Measurements from ENCODE around the gene RHOB.
"Not testable (repeated sequence)": the region's sequence is repeated elsewhere in the genome, so short reads cannot be mapped to it uniquely, and the experiment has no call there.

Gene RHOB

DNA sequence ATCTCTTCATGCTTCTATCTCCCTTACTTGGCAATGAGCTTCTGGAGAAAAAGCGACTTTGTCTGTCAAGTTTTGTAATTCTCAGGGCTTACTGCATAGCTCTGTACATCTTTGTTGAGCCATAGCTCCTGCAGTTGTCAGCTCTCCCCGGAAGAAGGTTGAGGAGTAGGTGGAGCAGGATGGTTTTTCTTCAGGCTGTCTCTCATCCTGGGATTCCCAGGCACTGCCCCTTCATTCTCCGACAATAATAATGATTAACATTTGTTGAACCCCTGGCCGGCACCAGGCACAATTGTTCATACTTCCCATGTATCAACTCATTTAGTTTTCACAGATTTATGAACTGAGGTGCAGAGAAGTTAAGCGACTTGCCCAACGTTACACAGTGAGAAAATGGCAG, 23.5 kb upstream of the RHOB start:
- no peak for DNase-seq

DNA sequence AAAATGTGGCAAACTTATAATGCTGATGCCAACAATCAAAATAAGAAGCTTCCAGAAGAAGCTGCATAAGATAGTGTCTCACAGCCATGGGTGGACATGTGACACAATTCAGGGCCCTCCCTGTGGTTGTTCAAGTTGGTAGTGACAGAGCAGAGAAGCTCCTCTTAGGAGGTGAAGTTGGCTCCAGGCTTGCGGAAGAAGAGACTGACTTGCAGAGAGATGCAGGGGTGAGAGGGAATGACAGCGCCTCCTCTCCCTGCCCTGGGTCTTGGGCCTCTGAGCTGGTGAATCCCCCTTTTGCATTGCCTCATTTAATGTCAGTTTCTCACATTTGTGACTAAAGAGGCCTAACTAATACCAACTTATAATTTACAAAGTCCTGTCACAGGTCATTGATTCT, 23.0 kb upstream of the RHOB start:
- DNase-seq = no peak

DNA sequence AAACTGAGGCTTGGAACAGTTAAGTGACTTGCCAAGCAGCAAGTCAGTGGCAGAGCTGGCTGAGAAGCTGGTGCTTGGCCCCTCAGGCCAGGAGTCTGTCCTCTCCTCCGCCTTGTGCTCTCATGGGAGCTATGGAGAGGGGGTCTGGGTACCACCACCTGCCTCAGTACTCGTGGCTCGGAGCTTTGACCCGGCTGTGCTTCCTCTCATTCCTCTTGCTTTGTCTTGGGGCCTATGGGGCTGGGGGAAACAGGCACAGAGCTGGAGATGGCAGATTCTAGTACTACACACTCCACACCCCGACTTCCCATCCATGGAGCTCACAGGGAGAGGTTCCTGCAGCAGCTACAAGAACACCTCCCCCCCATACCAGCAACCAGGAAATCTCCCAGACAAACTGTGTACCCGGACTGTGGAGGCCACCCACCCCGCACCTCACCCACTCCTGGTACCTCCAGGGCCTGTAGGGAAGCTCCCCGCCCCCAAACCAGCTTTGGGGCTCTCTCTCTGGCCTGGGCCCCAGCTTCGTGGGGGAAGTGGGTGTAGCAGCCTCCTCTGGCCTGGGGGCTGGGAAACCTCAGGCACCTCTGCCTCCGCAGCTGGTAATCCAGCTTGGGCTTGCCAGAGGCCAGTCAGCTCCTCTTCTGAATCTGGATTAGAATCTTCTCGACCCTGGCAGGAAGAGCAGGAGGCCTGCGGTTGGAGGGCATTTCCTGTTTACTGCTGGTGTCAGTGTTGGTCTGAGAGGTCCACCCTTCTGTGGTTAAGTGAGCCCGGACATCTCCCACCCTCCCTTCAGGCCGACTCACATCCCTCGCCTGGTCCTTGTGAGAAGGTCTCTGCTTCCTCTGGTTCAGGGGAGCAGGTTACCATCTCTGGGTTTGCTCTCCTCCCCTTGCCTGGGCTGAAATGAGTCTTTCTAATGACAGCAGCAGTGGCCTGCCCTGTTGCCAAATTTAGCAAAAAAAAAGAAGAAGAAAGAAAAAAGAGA, 22.3 kb upstream of the RHOB start:
- DNase-seq = peak; percentile 44 to 48

DNA sequence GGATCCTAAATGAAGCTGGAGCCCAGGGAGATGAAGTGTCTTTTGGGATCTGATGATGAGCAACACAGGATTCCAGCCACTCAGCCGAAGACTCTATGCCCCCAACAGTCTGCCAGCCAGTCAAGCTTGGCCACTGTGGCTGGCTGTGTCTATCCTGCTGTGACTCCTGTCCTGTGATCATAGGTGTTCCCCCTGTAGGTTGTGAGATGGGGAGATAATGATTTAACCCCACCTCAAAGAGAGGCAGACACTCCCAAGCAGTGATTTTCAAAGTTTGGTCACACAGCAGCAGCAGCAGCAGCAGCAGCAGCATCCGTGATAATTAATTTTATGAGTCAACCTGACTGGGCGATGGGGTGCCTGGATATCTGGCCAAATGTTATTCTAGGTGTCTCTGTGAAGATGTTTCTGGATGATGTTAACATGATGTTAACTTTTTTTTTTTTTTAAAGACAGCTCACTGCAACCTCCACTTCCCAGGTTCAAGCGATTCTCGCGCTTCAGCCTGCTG, 21.4 kb upstream of the RHOB start:
- no peak for DNase-seq

DNA sequence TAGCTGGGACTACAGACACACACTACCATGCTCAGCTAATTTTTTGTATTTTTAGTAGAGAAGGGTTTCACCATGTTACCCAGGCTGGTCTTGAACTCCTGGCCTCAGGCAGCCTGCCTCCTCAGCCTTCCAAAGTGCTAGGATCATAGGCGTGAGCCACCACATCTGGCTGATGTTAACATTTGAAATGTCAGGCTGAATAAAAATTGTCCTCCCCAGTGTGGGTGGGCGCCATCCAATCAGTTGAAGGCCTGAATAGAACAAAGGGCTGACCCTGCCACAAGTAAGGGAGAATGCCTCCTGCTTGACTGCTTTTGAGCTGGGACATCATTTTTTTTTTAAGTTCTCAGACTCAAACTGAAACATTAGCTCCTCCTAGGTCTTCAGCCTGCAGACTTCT, 21.0 kb upstream of the RHOB start:
- no peak for DNase-seq

DNA sequence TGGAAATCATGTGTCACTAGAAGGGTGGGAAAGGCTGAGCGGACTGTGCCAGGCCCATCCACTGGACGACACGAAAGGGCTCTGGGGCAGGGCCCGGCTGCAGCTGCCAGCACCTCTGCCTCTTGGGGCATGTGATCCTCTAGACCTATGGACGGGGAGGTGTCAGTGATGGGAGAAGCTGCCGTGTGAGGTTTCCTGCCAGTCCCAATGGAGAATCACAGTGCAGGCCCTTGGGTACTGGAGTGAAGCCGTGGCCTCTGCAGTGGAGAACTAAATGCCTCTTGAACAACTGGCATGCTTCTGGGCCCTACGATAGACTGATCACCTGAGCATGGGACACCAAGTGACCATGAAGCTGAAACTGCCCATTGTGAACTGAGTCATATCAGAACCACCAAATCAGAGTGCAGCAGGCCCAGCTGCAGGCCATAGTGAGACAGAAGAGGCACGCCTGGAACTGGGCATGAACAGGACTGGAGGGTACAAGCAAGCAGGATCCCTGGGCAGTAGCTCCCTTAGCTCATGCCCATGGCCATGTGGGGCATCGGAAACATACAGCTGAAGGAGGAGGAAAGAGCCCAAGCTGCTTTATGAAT, 18.8 kb upstream of the RHOB start:
- no peak for DNase-seq

DNA sequence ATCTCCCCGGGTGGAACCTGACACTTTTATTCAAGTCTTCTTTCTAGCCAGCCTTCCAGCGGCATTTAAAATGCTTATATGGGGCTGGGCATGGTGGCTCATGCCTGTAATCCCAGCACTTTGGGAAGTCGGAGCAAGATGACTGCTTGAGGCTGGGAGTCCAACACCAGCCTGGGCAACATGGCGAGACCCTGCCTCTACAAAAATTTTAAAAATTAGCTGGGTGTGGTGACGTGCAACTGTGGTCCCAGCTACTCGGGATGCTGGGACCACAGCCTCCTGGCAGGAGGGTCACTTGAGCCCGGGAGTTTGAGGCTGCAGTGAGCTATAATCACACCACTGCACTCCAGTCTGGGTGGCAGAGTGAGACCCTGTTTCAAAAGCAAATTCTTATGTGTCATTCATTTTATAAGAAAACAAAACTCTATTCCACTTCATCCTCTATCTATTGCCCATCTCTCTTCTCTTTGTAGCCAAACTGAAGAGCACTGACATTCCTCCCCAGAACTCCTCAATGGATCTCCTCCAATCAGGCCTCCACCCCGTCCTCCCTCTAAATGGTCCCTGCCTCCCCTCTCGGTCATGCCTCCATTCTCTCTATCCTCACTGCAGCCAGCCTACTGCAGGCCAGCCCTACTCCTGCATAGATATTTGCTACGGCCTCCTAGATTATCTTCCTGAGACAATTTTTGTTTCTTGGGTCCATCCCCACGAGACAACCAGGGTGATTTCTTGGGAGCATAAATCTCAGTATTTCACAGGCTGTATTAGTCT, 18.0 kb upstream of the RHOB start:
- DNase-seq = no peak

DNA sequence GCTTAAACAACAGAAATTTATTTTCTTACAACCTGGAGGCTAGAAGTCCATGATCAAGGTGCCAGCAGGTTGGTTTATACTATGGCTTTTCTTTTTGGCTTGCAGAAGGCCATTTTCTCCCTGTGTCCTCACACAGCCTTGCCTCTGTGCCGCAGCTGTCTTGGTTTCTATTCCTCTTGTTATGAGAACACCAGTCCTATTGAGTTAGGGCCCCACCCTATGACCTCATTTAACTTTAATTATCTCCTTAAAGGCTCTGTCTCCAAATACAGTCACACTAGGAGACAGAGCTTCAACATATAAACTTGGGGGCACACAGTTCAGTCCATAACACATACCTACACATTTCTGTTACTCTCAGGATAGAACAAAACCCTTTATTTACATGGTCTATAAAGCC, 17.3 kb upstream of the RHOB start:
- DNase-seq = no peak

DNA sequence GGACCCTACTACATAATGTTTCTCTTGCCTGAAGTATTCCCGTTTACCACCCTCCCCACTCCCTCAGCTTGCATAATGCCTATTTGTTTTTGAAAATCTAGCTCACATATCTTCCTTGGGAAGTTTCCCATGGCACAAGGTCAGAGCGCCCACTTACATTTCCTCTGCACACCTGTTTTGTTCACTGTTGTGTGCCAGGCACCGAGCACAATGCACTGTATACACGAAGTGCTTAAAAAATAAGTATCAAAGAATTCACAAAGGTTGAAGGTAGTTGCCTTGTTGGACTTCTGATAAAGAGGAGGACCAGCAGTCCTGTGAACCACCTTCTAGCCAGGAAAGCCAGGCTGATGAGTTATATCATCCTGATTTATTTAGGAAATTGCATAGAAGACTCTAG, 16.8 kb upstream of the RHOB start:
- no peak for DNase-seq

DNA sequence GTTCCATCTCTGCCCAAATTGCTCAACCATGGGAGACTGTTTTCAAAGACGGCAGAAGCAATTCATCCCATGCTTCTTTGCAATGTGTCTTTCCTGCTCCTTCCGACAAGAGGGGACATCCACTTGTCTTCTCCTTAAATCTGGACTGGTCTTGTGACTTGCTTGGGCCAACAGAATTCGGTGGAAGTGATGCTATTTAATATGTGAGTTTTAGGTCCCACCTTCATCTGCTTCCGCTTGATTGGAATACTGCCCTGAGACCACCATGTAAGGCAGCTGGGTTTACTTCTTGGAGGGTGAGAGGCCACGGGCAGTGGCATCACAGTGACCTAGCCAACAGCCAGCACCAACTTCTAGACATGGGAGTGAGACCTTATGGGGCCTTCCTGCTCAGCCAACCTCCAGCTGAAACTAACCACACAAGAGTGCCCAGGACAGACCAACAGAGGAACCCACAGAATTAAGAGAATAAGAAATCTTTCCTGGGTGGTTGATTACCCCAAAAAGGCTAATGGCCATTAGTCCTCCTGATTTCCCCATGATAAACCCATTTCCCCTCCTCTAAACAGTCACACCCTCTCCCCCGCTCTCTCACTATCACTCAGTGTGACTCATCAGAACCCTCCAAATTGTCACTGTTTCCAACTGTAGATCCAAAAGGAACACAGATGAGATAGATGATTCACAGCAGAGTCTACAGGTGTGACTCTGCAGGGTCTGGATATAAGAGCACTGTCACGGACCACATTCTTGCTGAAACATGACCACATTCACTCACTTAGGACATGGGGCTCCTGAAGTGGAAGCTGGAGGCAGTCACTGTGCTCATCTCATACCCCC, 16.2 kb upstream of the RHOB start:
- DNase-seq = no peak

DNA sequence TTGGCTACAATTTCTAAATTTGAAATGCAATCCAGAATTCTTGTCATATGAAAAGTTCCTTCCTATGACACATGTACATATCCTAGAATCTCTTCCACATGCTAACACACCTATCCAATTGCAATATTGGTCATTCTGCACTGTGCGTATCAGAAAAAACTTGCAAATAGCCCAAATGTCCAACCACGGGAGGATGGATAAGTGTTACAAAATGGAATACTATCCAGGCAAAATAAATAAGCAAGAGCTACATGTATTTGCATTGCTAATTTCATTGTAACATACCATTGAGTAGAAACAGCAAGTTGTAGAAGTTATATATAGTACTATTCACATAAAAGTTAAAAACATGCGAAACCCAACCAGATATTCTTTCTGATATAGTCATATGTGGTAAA, 15.6 kb upstream of the RHOB start:
- DNase-seq = no peak

DNA sequence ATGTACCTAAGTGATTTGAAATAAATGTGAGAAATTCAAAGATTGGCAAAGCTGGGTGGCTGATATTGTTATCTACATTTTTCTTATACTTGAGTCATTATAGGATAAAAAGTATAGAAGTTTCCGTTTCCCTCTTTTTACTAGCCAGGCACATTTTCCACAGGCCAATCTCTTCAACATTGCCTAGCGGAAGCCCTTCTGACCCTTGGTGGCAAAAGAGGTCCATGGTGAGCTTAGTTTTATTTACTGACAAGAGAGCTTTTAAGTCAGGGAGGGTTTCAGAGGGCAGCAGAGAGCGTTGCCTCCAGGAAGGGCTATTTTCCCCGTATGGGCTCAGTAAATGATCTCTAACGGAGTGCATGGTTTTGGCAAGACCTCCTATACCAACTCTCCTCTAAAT, 15.1 kb upstream of the RHOB start:
- DNase-seq = no peak

DNA sequence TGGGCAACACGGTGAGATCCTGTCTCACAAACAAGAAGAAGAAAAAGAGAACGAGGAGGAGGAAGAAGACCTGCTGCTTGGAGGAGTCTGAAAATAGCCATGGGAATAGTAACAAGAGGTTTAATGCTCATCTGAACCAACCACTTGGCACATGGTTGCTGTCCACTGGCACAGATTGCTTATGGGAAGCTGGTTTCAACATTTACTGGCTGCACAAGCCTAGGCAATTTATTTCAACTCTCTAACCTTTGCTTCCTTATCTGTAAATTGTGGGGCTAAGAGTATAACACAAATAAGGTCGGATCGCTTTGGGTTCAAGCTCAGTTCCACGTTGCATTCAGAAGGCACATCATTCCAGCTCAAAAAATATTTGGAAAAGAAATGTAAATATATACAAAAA, 14.2 kb upstream of the RHOB start:
- DNase-seq = no peak

DNA sequence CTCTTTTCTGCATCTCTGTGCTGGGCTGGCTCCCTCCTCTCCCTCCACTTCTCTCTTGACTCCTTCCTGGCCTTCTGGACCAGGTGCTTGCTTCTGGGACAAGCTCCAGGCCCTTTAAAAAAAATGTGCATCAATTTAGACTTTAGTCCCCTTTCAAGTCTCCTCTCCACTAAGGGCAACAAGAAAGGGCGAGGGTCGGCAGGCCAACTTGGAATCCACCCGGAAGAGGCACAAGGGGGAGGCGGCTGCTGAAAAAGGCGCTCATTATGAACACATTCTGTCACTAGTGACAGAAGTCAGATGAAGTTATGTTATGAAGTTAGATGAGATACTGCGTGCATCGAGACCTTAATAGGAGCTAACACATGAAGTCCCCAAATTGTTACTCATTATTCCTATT, 13.6 kb upstream of the RHOB start:
- no peak for DNase-seq

DNA sequence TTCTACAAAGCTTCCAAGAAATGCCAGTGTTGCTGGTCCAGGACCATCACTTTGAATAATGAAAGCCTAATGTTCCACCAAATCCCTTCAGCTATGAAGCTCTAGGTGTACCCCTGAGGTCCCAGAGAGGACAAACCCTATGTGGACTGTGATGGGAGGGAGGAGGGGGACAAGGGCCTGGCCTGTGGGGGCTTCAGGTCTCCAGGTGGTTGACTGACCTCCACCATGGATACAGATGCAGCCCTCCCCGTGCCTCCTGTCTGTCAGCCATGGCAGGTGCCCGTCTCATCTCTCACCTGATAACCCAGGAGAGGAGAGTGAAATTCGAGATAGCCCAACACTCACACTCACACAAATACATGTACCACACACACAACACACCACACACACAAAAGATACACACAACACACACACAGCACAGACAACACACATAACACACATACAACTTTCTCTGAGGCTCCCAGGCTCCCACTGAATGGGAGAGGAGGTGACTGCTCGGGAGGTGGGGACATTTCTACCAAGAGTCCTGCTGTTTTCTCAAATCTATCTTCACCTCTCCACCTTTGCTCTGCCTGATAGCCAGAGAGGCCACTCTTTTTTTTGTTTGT, 12.8 kb upstream of the RHOB start:
- no peak for DNase-seq

DNA sequence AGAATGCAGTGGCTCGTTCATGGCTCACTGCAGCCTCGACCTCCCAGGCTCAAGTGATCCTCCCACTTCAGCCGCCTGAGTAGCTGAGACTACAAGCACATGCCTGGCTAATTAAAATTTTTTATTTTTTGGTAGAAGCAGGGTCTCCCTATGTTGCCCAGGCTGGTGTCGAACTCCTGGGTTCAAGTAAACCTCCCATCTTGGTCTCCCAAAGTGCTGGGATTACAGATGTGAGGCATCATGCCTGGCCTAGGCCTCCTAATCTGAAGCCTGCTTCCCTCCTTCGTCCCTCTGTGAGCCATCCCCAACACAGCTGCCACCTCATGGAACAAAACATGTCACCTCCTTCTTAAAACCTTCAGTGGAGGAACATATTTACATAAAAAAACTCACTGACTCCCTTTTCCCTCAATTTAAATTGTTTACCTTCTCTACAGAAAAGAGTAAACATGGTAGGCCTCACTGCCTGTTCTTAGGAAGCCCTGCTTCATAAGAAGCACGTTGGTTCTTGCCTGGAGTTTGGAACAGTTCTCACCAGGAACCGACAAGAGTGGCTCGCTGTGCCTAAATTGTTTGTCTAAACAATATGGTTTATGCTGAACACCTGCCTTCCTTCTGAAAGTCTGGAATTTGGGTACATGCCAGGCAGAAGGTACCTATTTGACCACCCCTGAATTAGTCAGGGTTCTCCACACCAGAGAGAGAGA, 12.1 kb upstream of the RHOB start:
- DNase-seq = no peak

DNA sequence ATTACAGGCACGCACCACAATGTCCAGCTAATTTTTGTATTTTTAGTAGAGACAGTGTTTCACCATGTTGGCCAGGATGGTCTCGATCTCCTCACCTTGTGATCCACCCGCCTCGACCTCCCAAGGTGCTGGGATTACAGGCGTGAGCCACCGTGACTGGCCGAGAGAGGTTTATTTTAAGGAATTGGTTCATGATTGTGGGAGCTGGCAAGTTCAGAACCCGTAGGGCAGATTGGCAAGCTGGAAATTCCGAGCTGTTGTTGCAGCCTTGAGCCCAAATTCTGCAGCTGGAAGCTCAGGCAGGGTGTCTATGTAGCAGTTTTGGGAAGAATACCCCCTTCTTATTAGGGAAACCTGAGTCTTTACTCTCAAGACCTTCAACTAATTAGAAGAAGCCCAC, 11.4 kb upstream of the RHOB start:
- DNase-seq = not testable (repeated sequence)

DNA sequence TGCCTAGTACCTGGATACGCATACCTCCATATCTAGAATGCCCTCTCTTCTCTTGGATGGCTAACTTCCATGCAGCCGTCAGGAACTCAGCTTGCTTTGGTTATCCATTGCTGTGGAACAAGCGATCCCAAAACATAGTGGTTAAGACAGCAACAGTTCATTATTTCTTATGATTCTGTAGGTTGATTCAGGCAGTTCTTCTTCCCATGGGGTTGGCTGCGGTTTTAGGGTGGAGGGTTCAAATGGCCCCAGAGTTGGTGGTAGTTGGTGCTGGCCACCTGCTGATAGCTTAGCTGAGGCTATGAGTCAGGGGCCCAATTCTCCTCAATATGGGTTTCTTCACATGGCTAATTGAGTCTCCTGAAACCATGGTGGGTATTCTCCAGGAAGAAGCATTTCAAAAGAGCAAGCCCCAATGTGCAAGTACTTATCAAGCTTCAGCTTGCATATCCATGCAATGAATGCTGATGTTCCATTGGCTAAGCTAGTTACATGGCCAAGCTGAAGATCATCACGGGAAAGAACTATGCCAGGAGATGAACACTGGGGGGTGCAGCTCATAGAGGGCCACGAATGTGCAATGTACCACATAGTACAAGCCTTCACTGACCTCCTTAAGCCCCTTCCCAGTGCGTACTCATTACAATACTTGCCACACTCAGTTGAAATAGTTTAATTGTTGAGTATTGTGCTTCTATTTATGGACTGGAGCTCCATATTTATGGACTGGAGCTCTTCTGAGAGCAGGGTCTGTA, 10.0 kb upstream of the RHOB start:
- no peak for DNase-seq

DNA sequence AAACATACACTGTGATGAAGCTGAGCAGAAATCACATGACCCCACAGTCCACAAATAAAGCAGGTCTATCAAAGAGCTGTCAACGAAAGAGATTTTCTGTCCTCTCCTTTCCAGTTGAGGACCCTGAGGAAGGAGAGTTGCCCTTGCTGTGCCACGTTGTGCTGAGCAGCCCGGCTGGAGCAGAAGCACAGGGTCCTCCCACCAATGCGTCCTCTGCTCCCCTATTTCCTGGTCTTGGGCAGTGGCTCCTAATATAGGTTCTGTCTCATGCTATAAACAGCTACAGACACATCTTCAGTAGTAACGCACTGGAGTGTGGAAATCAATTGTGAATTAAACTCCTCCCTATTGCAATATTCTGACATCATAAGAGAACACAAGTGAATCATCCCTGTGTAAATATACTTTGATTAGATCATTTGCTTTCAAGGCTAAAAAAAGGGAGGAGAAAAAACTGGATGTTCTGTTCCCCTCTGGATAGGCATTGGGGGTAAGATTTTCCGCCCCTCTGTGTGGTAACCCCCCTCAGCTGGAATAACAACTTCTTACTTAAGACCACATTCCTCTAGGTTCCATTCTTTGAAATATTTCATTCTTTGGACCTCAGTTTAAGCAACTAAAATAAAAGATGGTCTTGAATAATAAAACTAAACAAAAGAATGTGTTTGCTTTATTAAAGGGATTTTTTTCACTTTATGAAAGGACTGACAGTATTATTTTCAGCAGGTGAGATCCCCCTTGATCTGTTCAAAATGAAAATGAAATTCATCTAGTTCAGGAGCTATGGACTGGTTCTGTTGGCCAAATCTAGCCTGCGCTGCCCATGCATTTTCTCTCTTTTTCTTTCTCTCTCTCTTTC, 8.3 kb upstream of the RHOB start:
- DNase-seq = no peak

DNA sequence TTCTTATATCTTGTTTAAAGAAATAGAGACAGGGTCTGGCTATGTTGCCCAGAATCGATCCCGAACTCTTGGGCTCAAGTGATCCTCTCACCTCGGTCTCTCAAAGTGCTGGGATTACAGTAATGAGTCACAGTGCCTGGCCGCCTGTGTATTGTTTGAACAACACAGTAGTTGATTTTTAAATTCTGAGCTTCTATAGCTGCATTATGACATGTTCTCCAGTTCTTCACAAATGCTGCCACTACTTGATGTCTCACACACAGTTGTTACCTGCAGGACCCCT, 7.7 kb upstream of the RHOB start:
- no peak for DNase-seq

Data from AML-193 (cell line).